ENCODE measurements around the gene SLC17A4.
"Not testable (repeated sequence)": the region's sequence is repeated elsewhere in the genome, so short reads cannot be mapped to it uniquely, and the experiment has no call there.

The SLC17A4 gene

DNA sequence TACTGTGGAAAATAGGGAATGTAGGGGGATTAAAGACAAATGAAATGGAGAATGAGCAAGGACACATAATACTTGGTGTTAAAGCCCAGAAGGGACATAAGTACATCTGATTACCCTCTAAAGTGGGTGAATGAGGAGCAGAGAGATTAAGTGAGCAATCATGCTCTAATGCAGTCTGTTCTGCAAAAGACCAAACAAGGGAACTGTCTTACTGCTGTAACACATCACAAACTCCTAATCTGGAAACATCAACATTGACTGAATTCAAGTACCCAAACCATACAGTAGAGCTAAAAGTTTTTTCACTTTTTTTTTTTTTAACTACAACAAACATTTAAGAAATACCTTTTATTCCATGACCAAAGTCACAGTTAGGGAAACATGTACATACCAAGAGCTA, 19.3 kb upstream of the SLC17A4 start:
- H3K36me3 Mint-ChIP-seq (ENCODE audit: low read depth): no peaks in the 10 kb centered on the region
- peaks cover 22% of the 10 kb centered on the region for H3K9me3 Mint-ChIP-seq
- H3K27me3 Mint-ChIP-seq (ENCODE audit: low read depth): peaks cover 61% of the 10 kb centered on the region
- no peaks in the 10 kb centered on the region for H3K4me1 Mint-ChIP-seq (ENCODE audit: low read depth)
- H3K4me3 Mint-ChIP-seq: no peak overlapping the region
- no peak overlapping the region for H3K27ac Mint-ChIP-seq

DNA sequence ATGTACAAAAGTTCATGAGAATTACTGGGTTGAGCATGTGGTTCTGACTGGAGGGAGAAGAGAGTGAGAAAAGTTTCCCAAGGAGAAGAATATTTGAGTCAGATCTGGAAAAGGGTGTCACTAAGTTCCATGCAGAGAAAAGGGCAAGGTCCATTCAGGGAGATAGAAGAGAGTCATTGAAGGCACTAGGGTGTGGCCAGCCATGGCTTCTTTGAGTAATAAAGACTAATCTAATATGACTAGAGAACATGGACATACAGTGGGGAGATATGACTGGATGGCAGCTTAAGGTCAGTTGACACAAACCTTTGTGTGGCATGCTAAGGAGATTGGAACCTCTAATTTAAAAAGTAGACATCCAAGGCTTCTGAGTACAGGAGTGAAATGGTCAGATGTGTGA, 10.7 kb upstream of the SLC17A4 start:
- Mint-ChIP-seq H3K27ac (no peak overlapping the region), H3K4me3 (no peak overlapping the region), H3K36me3 (ENCODE audit: low read depth) (no peaks in the 10 kb centered on the region), H3K4me1 (ENCODE audit: low read depth) (no peaks in the 10 kb centered on the region), H3K27me3 (ENCODE audit: low read depth) (peaks cover 4% of the 10 kb centered on the region), H3K9me3 (peaks cover 4% of the 10 kb centered on the region)

DNA sequence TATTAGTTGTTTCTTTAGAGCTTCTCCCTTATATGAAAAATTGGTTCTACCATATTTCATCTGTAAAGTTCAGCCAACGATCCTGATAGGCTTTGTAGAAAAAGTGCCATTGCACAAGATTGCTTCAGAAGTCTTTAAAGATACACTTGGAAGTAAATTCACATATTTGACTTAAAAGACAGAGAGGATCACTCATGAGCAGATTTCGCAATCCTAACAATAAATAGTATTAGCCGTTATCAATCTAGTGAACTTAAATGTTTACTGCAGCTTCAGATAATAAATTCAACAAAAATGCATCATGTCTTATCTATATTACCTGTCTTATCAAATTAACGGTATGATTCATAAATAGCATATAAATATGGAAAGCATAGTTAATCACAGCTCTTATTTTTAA, 8.7 kb upstream of the SLC17A4 start:
- peaks cover 1% of the 10 kb centered on the region for H3K9me3 Mint-ChIP-seq
- H3K27ac Mint-ChIP-seq: no peak overlapping the region
- no peak overlapping the region for H3K4me3 Mint-ChIP-seq
- no peaks in the 10 kb centered on the region for H3K4me1 Mint-ChIP-seq (ENCODE audit: low read depth)
- H3K27me3 Mint-ChIP-seq (ENCODE audit: low read depth): no peaks in the 10 kb centered on the region
- H3K36me3 Mint-ChIP-seq (ENCODE audit: low read depth): no peaks in the 10 kb centered on the region

DNA sequence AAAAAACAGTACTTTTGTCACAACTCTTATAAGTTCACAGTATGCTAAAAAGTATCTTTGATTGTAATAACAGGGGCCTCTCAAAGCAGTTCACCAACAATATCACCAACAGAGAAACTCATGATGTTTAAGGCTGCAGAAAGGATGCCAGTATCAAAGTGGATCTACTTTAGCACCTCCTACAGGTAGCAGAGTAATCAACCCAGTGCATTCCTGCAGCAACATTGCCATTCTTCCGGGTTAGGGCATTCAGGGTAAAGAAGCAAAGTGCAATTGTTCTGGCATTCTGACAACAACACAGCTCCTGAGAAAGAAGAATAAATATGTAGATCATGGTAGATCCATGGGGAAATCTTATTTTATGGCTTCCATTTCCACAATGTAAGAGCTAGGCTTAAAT, 7.6 kb upstream of the SLC17A4 start:
- no peaks in the 10 kb centered on the region for H3K9me3 Mint-ChIP-seq
- no peak overlapping the region for H3K27ac Mint-ChIP-seq
- no peaks in the 10 kb centered on the region for H3K36me3 Mint-ChIP-seq (ENCODE audit: low read depth)
- no peaks in the 10 kb centered on the region for H3K27me3 Mint-ChIP-seq (ENCODE audit: low read depth)
- no peak overlapping the region for H3K4me3 Mint-ChIP-seq
- no peaks in the 10 kb centered on the region for H3K4me1 Mint-ChIP-seq (ENCODE audit: low read depth)

DNA sequence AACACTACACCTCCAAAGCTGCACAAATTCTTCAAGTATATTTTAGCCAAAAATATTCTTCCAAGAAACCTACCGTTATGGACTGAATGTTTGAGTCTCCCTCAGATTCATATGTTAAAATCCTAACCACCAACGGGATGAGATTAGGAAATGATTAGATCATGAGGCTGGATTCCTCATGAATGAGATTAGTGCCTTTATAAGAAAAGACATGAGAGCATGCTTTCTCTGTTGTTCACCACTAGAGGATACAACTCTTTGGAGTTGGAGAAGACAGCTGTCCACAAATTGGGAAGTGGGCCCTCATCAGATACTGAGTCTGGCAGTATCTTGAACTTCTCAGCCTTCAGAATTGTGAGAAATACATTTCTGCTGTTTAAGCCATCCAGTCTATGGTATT, 7.1 kb upstream of the SLC17A4 start:
- no peaks in the 10 kb centered on the region for H3K9me3 Mint-ChIP-seq
- H3K36me3 Mint-ChIP-seq (ENCODE audit: low read depth): no peaks in the 10 kb centered on the region
- H3K27me3 Mint-ChIP-seq (ENCODE audit: low read depth): no peaks in the 10 kb centered on the region
- H3K27ac Mint-ChIP-seq: no peak overlapping the region
- no peaks in the 10 kb centered on the region for H3K4me1 Mint-ChIP-seq (ENCODE audit: low read depth)
- H3K4me3 Mint-ChIP-seq: no peak overlapping the region

DNA sequence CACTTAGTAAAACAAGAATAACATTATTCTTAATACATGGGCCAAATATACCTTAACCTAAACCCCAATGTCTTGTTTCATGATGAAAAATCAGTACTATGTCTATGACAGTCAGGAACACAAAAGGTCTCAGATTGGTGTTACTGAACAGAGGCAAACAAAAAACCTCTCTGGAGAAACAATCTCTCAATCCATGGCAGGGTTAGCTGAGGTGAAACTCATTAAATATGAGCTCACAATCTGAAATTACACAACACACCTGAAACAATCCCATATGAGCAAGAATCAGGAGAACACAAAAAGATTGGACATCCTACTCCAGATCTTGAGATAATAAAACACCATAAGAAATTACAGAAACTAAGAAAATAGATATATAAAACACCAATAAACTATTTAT, 6.5 kb upstream of the SLC17A4 start:
- Mint-ChIP-seq H3K4me1 (ENCODE audit: low read depth) (no peaks in the 10 kb centered on the region), H3K27ac (no peak overlapping the region), H3K27me3 (ENCODE audit: low read depth) (no peaks in the 10 kb centered on the region), H3K4me3 (no peak overlapping the region), H3K36me3 (ENCODE audit: low read depth) (no peaks in the 10 kb centered on the region), H3K9me3 (no peaks in the 10 kb centered on the region)

DNA sequence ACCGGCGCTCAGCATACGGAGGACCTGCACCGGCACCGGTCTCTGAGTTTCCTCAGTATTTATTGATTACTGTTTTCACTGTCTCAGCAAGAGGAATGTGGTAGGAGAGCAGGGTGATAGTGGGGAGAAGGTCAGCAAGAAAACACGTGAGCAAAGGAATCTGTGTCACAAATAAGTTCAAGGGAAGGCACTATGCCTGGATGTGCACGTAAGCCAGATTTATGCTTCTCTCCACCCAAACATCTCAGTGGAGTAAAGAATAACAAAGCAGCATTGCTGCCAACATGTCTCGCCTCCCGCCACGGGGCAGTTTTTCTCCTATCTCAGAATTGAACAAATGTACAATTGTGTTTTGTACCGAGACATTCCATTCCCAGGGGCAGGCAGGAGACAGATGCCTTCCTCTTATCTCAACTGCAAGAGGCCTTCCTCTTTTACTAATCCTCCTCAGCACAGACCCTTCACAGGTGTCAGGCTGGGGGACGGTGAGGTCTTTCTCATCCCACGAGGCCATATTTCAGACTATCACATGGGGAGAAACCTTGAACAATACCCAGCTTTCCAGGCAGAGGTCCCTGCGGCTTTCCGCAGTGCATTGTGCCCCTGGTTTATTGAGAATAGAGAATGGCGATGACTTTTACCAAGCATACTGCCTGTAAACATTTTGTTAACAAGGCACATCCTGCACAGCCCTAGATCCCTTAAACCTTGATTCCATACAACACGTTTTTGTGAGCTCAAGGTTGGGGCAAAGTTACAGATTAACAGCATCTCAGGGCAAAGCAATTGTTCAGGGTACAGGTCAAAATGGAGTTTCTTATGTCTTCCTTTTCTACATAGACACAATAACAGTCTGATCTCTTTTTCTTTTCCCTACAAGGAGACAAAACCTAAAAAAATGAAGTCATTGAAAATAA, 5.7 kb upstream of the SLC17A4 start:
- H3K4me3 Mint-ChIP-seq; H3K27me3 Mint-ChIP-seq (ENCODE audit: low read depth); H3K9me3 Mint-ChIP-seq; H3K4me1 Mint-ChIP-seq (ENCODE audit: low read depth); H3K27ac Mint-ChIP-seq; H3K36me3 Mint-ChIP-seq (ENCODE audit: low read depth): not testable (repeated sequence)

DNA sequence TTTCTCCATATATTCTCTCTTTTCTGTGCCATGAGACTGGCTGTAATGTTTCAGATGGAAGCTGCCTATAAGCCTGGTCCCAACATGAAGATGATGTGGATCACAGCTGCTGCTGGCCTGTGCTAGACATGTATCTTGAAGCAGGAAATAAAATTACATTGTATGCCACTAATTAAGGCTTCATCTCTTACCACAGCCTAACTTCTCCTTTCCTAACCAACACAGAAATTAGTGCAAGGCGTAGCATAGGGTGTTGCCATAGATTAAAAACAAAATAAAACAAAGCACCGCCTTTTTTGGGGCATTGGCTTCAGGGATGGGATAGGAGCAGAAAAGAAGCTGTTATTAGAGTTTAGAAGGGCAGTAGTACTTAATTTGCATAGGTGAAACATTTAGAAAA, 4.7 kb upstream of the SLC17A4 start:
- no peak overlapping the region for H3K4me3 Mint-ChIP-seq
- peaks cover 3% of the 10 kb centered on the region for H3K27me3 Mint-ChIP-seq (ENCODE audit: low read depth)
- H3K27ac Mint-ChIP-seq: no peak overlapping the region
- H3K36me3 Mint-ChIP-seq (ENCODE audit: low read depth): no peaks in the 10 kb centered on the region
- H3K4me1 Mint-ChIP-seq (ENCODE audit: low read depth): no peaks in the 10 kb centered on the region
- H3K9me3 Mint-ChIP-seq: no peaks in the 10 kb centered on the region

DNA sequence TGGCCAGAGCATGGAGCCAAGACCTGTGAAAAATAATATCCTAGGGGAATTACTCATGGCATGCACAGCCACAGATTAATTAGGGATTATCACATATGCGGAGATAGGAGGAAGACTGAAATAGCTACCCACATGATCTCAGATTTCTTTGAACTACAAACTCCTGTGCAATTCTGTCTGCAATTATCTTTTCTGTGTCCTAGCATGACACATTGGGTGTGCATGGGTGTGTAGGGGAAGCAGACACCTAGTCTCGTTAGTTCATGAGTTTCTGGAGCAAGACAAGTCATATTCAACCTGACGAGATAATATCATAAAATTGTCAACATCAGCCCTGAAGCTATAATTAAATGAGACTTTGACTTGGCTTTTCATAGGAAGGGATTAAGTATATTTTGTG, 3.6 kb upstream of the SLC17A4 start:
- Mint-ChIP-seq H3K4me3 (no peak overlapping the region), H3K27me3 (ENCODE audit: low read depth) (peaks cover 6% of the 10 kb centered on the region), H3K36me3 (ENCODE audit: low read depth) (no peaks in the 10 kb centered on the region), H3K9me3 (no peaks in the 10 kb centered on the region), H3K27ac (no peak overlapping the region), H3K4me1 (ENCODE audit: low read depth) (no peaks in the 10 kb centered on the region)

DNA sequence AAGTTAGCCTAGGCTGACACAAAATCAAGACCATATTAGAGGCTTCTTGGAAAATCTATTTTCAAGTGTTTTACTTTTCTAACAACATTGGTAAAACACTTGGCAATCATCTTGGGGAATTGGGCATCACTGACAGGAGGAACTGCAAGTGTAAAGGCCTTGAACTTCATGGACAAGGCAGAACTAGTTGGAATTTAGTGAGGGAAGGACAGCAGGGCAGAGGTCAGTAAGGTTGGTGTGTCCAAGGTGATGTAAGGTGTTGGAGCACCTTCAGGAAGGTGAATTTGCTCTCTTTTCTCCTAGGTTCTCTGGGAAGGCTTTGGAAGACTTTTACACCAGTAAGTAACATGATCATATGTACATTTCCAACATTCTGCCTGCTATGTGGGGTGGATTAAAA, 1.5 kb upstream of the SLC17A4 start:
- H3K27me3 Mint-ChIP-seq (ENCODE audit: low read depth): peaks cover 13% of the 10 kb centered on the region
- no peak overlapping the region for H3K27ac Mint-ChIP-seq

DNA sequence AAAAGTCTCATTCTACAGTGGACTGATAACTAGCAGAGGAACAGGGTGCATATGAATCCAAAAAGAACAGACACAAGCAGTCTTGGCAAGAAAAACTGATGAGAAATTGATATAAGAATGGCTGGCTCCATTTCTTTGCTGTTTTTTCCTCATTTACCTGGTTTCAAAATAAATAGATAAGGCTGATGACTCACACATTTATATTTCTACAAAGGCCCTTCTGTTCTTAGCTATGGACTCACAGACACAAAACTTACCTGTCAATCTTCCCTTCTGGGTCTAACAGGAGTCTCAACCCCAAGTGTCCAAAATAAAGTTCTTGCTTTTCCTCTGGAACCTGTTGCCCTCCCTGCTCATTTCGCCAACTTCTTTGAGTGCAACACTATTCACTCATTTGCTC, 941 bp downstream of the SLC17A4 start:
- Mint-ChIP-seq H3K9me3 (no peaks in the 10 kb centered on the region), H3K27ac (no peak overlapping the region), H3K4me1 (ENCODE audit: low read depth) (no peaks in the 10 kb centered on the region)

More for the DNA sequence above, 1.5 kb upstream of the SLC17A4 start:
- H3K4me1 Mint-ChIP-seq (ENCODE audit: low read depth): no peaks in the 10 kb centered on the region
- no peaks in the 10 kb centered on the region for H3K36me3 Mint-ChIP-seq (ENCODE audit: low read depth)
- no peak overlapping the region for H3K4me3 Mint-ChIP-seq
- no peaks in the 10 kb centered on the region for H3K9me3 Mint-ChIP-seq

DNA sequence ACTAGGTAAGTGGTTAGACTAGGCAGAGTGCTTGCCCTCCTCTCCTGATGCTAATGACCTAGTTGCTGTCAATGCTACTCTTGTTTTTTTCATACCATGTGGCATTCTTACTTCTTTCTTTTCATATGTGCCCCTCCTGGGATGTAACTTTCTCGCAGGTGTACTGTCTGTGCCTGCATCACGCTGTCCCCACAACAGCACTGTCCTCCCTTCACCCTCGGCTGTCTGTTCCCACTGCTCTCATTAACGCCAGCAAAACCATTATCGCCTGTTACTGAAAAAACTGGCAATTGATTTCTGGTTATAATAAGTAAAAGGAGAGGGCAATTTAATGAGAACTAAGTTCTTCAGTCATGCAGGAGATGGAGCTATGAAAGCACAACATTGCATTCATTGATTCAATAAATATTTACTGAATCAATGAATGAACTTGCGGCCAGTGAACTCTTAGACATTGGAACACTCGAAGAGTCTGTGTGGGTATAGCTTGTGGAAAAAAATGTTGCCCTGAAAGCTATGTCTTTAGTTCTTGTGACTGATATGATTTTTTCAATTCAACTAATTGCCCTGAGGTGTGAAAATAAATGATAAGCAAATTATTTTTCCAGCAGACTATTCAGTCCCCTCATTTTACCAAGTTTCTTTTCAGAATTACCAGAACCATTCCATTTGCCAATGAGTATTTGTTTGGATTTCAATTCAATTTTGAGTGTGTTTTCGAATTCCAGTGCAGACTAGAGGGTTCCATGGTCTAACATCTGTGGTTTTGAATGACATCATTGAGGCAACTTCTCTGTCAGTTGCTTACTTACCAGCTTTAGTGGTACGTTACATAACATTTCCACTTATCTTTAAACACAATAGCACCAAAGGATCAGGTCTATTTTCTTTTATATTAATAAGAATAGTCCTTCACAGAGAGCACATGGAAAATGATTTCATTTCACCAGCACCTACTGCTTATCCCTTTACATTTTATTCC, 2.1 kb downstream of the SLC17A4 start:
- Mint-ChIP-seq H3K4me3 (no peak overlapping the region), H3K36me3 (ENCODE audit: low read depth) (no peaks in the 10 kb centered on the region), H3K27me3 (ENCODE audit: low read depth) (peaks cover 28% of the 10 kb centered on the region), H3K4me1 (ENCODE audit: low read depth) (no peaks in the 10 kb centered on the region), H3K9me3 (no peaks in the 10 kb centered on the region), H3K27ac (no peak overlapping the region)

More for the DNA sequence above, 941 bp downstream of the SLC17A4 start:
- Mint-ChIP-seq H3K36me3 (ENCODE audit: low read depth) (no peaks in the 10 kb centered on the region), H3K27me3 (ENCODE audit: low read depth) (peaks cover 24% of the 10 kb centered on the region), H3K4me3 (no peak overlapping the region)

DNA sequence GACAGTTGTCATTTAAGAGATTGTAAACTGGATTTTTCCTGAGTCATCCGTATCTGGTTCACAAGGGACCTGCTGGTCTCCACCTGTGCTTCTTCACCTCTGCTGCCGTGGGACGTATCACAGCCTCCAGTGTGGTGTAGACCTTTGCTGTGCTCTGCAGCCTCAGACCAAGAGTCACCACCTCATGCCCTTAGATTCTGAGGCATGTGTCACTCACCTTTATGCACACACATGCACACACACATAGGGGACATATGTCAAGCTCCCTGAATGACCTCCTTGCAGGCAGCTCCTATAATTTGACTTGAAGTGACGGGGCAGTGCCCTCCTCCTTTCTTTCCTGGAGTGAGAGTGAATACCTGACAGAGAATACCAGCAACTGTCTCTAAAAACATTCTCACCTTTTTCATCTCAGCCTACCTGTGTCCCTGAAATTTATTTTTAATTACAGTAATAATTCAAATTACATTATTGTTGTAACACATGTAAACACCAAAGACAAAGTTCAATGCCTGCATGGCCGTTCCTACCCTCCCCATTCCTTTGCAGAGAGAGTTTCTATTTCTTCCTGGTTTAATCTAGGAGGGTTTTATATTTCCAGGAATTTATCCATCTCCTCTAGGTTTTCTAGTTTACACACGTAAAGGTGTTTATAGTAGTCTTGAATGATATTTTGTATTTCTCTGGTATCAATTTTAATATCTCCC, 3.5 kb downstream of the SLC17A4 start:
- Mint-ChIP-seq H3K9me3 (no peaks in the 10 kb centered on the region), H3K27me3 (ENCODE audit: low read depth) (peaks cover 32% of the 10 kb centered on the region), H3K36me3 (ENCODE audit: low read depth) (no peaks in the 10 kb centered on the region), H3K4me3 (no peak overlapping the region), H3K27ac (no peak overlapping the region), H3K4me1 (ENCODE audit: low read depth) (no peaks in the 10 kb centered on the region)

DNA sequence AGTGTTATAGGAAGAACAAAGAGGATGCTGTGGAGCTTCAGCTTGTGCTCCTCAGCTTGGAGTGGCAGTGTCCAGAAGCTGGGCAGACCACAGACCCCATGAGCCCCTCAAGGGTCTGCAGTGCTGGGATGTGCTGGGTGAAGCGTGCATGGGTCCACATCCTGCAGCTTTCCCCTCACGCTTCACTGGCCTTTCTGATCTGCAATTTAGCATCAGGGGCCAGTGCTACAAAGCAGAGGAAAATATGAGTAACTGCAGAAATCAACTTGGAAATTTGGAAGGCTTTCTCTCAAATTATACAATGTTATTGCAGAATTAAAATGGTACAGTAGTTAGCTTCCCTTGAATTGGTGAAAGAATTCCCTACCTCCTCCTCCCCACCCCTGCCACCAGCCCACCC, 10.1 kb downstream of the SLC17A4 start:
- no peaks in the 10 kb centered on the region for H3K36me3 Mint-ChIP-seq (ENCODE audit: low read depth)
- H3K4me1 Mint-ChIP-seq (ENCODE audit: low read depth): no peaks in the 10 kb centered on the region
- H3K27me3 Mint-ChIP-seq (ENCODE audit: low read depth): peaks cover 30% of the 10 kb centered on the region
- no peak overlapping the region for H3K4me3 Mint-ChIP-seq
- no peak overlapping the region for H3K27ac Mint-ChIP-seq
- H3K9me3 Mint-ChIP-seq: no peaks in the 10 kb centered on the region

All from T-helper 1 cell treated with Interleukin-12 subunit alpha and Interleukin-12 subunit beta and Interleukin-4 antibody, amounts not matched to agents 30 μg/mL and 1 μg/mL, for 36 hours (primary cell).